HEK293T (cell line): Measurements from ENCODE around the gene GRIN2A.

Experiments
- CTCF ChIA-PET: fragments of 350-600 bp; formaldehyde crosslinking; extraction: SDS; loops from one replicate; lab custom pipeline; 2021; ENCODE audit warnings: antibody characterized with exemption, inconsistent platforms; lab: Yijun Ruan, JAX
- POLR2A ChIA-PET: fragments of 350-600 bp; formaldehyde crosslinking; extraction: SDS; loops from one replicate; lab custom pipeline; 2020; ENCODE audit warnings: antibody characterized with exemption, inconsistent platforms; lab: Yijun Ruan, JAX
- DNase-seq: peaks from one replicate; pipeline ENCODE4 v3.0.0; 2012; ENCODE audit warnings: mixed read lengths; ENCODE audit errors: extremely low spot score
- ARNT ChIP-seq: fragments of 450-650 bp; IDR thresholded peaks from 2 replicates; pipeline ENCODE4 v1.6.1; 2017; ENCODE audit warnings: mild to moderate bottlenecking
- BHLHE40 ChIP-seq: fragments of 450-650 bp; IDR thresholded peaks from 2 replicates; pipeline ENCODE4 v1.6.1; 2016; ENCODE audit warnings: mild to moderate bottlenecking, moderate library complexity, borderline replicate concordance
- CTBP1 ChIP-seq: fragments of 450-650 bp; IDR thresholded peaks from 2 replicates; pipeline ENCODE4 v1.6.1; 2016; ENCODE audit warnings: borderline replicate concordance
- ELF4 ChIP-seq: fragments of 450-650 bp; IDR thresholded peaks from 2 replicates; pipeline ENCODE4 v1.6.1; 2017; ENCODE audit warnings: antibody characterized with exemption
- FOXA1 ChIP-seq: fragments of 450-650 bp; IDR thresholded peaks from 2 replicates; pipeline ENCODE4 v1.6.1; 2016; ENCODE audit warnings: mild to moderate bottlenecking
- FOXK2 ChIP-seq: fragments of 450-650 bp; IDR thresholded peaks from 2 replicates; pipeline ENCODE4 v1.6.1; 2016; ENCODE audit warnings: mild to moderate bottlenecking
- FOXM1 ChIP-seq: fragments of 450-650 bp; IDR thresholded peaks from 2 replicates; pipeline ENCODE4 v1.6.1; 2017; ENCODE audit warnings: mild to moderate bottlenecking, borderline replicate concordance
- HDGF ChIP-seq: fragments of 450-650 bp; IDR thresholded peaks from 2 replicates; pipeline ENCODE4 v1.6.1; 2017; ENCODE audit warnings: antibody characterized with exemption, borderline replicate concordance
- L3MBTL2 ChIP-seq: fragments of 450-650 bp; conservative IDR thresholded peaks from 2 replicates; pipeline ENCODE4 v1.6.1; 2016; ENCODE audit warnings: mild to moderate bottlenecking
- LEF1 ChIP-seq: fragments of 450-650 bp; IDR thresholded peaks from 2 replicates; pipeline ENCODE4 v1.6.1; 2017; ENCODE audit warnings: mild to moderate bottlenecking, borderline replicate concordance
- NFRKB ChIP-seq: fragments of 450-650 bp; IDR thresholded peaks from 2 replicates; pipeline ENCODE4 v1.6.1; 2016; ENCODE audit warnings: mild to moderate bottlenecking, moderate library complexity
- PKNOX1 ChIP-seq: fragments of 450-650 bp; IDR thresholded peaks from 2 replicates; pipeline ENCODE4 v1.6.1; 2016
- SP1 ChIP-seq: fragments of 450-650 bp; IDR thresholded peaks from 2 replicates; pipeline ENCODE4 v1.6.1; 2017
- SUZ12 ChIP-seq: fragments of 450-650 bp; IDR thresholded peaks from 2 replicates; pipeline ENCODE4 v1.6.1; 2016; ENCODE audit warnings: mild to moderate bottlenecking
- TARDBP ChIP-seq: fragments of 450-650 bp; IDR thresholded peaks from 2 replicates; pipeline ENCODE4 v1.6.1; 2016
- ZNF384 ChIP-seq: fragments of 450-650 bp; IDR thresholded peaks from 2 replicates; pipeline ENCODE4 v1.6.1; 2016

The GRIN2A gene

GRCh38 chr16:9708972-9709620, 473.1 kb downstream of the GRIN2A start:
- ChIA-PET CTCF (no interaction called here), POLR2A (no interaction called here)
- TF ChIP-seq ELF4 (no peak), TARDBP (no peak), FOXK2 (no peak), PKNOX1 (no peak), FOXA1 (no peak), SP1 (no peak), HDGF (no peak), BHLHE40 (no peak), NFRKB (no peak), LEF1 (no peak), ZNF384 (no peak), FOXM1 (no peak), ARNT (no peak)
- no peak for DNase-seq

GRCh38 chr16:9706217-9706836, 475.9 kb downstream of the GRIN2A start:
- POLR2A ChIA-PET, result no interaction called here
- DNase-seq, result no peak
- CTCF ChIA-PET, result no interaction called here
- no peak for TF ChIP-seq NFRKB
- no peak for TF ChIP-seq ELF4
- no peak for TF ChIP-seq TARDBP
- TF ChIP-seq FOXK2, result no peak
- no peak for TF ChIP-seq HDGF
- no peak for TF ChIP-seq FOXM1
- no peak for TF ChIP-seq ARNT
- TF ChIP-seq BHLHE40, result no peak
- TF ChIP-seq L3MBTL2, result no peak
- TF ChIP-seq FOXA1, result no peak

GRCh38 chr16:9703731-9704130, 478.5 kb downstream of the GRIN2A start:
- TF ChIP-seq FOXM1 (no peak), PKNOX1 (no peak), SUZ12 (no peak), ELF4 (no peak), L3MBTL2 (no peak), ARNT (no peak), LEF1 (no peak), FOXA1 (no peak), BHLHE40 (no peak), NFRKB (no peak), TARDBP (no peak), FOXK2 (no peak), ZNF384 (no peak), HDGF (no peak), CTBP1 (no peak), SP1 (no peak)
- ChIA-PET CTCF (no interaction called here), POLR2A (no interaction called here)
- no peak for DNase-seq
